GM18907 (cell line): ENCODE data around the gene UBA1.
"Not testable (repeated sequence)": the region's sequence is repeated elsewhere in the genome, so short reads cannot be mapped to it uniquely, and the experiment has no call there.

Experiments used
- ATAC-seq: cut with Tn5 transposase; IDR thresholded peaks from one replicate; pipeline ENCODE4 v1.9.1; 2021; ENCODE audit warnings: mild to moderate bottlenecking, moderate library complexity; ENCODE audit not compliant: unreplicated experiment

Gene UBA1

GRCh38 chrX:47248576-47248975 lies 54.9 kb downstream of the UBA1 start:
- no peak for ATAC-seq

DNA sequence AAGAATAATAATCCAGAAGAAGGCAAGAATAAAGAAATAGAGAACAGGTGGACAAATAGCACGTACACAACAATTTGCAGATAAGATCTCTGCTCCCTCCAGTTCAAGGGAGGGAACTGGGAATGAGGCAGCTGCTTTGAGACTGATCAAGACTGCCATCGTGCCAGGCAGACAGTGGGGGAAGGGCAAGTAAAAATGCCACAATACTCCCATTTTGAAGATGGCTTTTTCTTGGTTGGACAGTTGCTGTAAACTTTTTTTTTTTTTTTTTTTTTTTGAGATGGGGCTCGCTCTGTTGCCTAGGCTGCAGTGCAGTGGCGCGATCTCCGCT lies 56.4 kb downstream of the UBA1 start:
- no peak for ATAC-seq

GRCh38 chrX:47257620-47258019 lies 64.0 kb downstream of the UBA1 start:
- not testable (repeated sequence) for ATAC-seq
